Adrenal gland (tissue), 5 donors: ENCODE results near the gene SYNE1.

Experiments
- CTCF ChIP-seq, 6 experiments: fragments of 450-650 bp in 4 of 6; fragments of 200-600 bp in 2 of 6; sonication (generic) in 1 of 6; IDR thresholded peaks; 1 replicate in 5 of 6; 2 replicates in 1 of 6; pipeline versions ENCODE4 v1.5.1 to v1.8.0; 2016 to 2021; ENCODE audit warnings: antibody characterized with exemption in 6 of 6, mild to moderate bottlenecking in 2 of 6, moderate library complexity in 1 of 6
- POLR2A ChIP-seq, 2 donors: fragments of 450-650 bp; IDR thresholded peaks; one replicate each; pipeline ENCODE4 v1.6.1; 2017; ENCODE audit warnings: antibody characterized with exemption in 2 of 2, mild to moderate bottlenecking in 2 of 2, moderate library complexity in 1 of 2
- donor health status: DM: no; HTN: no; CAD: no.

GRCh38 chr6:152093711-152094110 is 543.5 kb downstream of the SYNE1 start:
- TF ChIP-seq CTCF (IDR thresholded peaks at IDR 0.05) (no peak), POLR2A (IDR thresholded peaks at IDR 0.05) (no peak)
